ENCODE data around the gene AMOTL2. TPM values are rescaled to one million over a fixed set of nuclear protein-coding genes. Genes with fewer than 3 reads are reported as not detected.

The AMOTL2 gene
- total RNA-seq, 1 experiment from 2014 or later: 76.9 TPM

GRCh38 chr3:134339913-134340312, 34.3 kb downstream of the AMOTL2 start (continued):
- TF ChIP-seq FOXP1 (CRISPR knock-in tag; IDR thresholded peaks at IDR 0.05; ENCODE audit: borderline replicate concordance) (no peak), ZNF219 (CRISPR knock-in tag; IDR thresholded peaks at IDR 0.05; ENCODE audit: borderline replicate concordance) (no peak)

GRCh38 chr3:134339331-134339730, 34.9 kb downstream of the AMOTL2 start:
- Mint-ChIP-seq H3K4me1 (peaks cover 25% of the 10 kb centered on the region), H3K27me3 (ENCODE audit: low read depth) (peaks cover 3% of the 10 kb centered on the region; the same call in 1 of the 2 replicates), H3K36me3 (no peaks in the 10 kb centered on the region), H3K9me3 (no peaks in the 10 kb centered on the region; the same call in 1 of the 2 replicates), H3K4me3 (no peak overlapping the region), H3K27ac (no peak overlapping the region)
- no peak for TF ChIP-seq KAT7 (CRISPR knock-in tag; IDR thresholded peaks at IDR 0.05; ENCODE audit: borderline replicate concordance)
- no peak for TF ChIP-seq USF1 (CRISPR knock-in tag; IDR thresholded peaks at IDR 0.05)
- no peak for TF ChIP-seq ZNF317 (CRISPR knock-in tag; IDR thresholded peaks at IDR 0.05; ENCODE audit: borderline replicate concordance, low read depth)
- TF ChIP-seq ZBTB43 (CRISPR knock-in tag; IDR thresholded peaks at IDR 0.05): no peak
- TF ChIP-seq ZNF219 (CRISPR knock-in tag; IDR thresholded peaks at IDR 0.05; ENCODE audit: borderline replicate concordance): no peak
- no peak for TF ChIP-seq ZSCAN18 (CRISPR knock-in tag; IDR thresholded peaks at IDR 0.05)
- TF ChIP-seq NR1H2 (CRISPR knock-in tag; IDR thresholded peaks at IDR 0.05): no peak
- no peak for TF ChIP-seq ATF1 (CRISPR knock-in tag; IDR thresholded peaks at IDR 0.05)
- no peak for TF ChIP-seq CBFB (CRISPR knock-in tag; IDR thresholded peaks at IDR 0.05; ENCODE audit: low read depth)
- no peak for TF ChIP-seq ZNF671 (CRISPR knock-in tag; IDR thresholded peaks at IDR 0.05)
- TF ChIP-seq OVOL2 (CRISPR knock-in tag; IDR thresholded peaks at IDR 0.05; ENCODE audit: borderline replicate concordance): no peak
- no peak for TF ChIP-seq SMAD3 (CRISPR knock-in tag; IDR thresholded peaks at IDR 0.05; ENCODE audit: borderline replicate concordance)
- TF ChIP-seq GTF2I (CRISPR knock-in tag; conservative IDR thresholded peaks at IDR 0.05): no peak
- no peak for TF ChIP-seq RELA (CRISPR knock-in tag; IDR thresholded peaks at IDR 0.05; ENCODE audit: borderline replicate concordance)
- no peak for TF ChIP-seq CREM (CRISPR knock-in tag; IDR thresholded peaks at IDR 0.05)
- no peak for TF ChIP-seq PREB (CRISPR knock-in tag; IDR thresholded peaks at IDR 0.05; ENCODE audit: borderline replicate concordance)
- ChIA-PET POLR2A (interaction anchor here (1.0 to 1.8 kb wide), 3 partner anchors 25 to 35 kb away, joined by 3 to 8 read pairs (median 6); partner anchors contain the start of gene AMOTL2), CTCF (interaction anchor here (0.6 to 2.3 kb wide), 5 partner anchors 9 to 134 kb away, joined by 3 to 8 read pairs (median 5); no protein-coding TSS in a partner anchor)
- DNase-seq (ENCODE audit: low spot score) (no peak), ATAC-seq (peak; percentile 62)

DNA sequence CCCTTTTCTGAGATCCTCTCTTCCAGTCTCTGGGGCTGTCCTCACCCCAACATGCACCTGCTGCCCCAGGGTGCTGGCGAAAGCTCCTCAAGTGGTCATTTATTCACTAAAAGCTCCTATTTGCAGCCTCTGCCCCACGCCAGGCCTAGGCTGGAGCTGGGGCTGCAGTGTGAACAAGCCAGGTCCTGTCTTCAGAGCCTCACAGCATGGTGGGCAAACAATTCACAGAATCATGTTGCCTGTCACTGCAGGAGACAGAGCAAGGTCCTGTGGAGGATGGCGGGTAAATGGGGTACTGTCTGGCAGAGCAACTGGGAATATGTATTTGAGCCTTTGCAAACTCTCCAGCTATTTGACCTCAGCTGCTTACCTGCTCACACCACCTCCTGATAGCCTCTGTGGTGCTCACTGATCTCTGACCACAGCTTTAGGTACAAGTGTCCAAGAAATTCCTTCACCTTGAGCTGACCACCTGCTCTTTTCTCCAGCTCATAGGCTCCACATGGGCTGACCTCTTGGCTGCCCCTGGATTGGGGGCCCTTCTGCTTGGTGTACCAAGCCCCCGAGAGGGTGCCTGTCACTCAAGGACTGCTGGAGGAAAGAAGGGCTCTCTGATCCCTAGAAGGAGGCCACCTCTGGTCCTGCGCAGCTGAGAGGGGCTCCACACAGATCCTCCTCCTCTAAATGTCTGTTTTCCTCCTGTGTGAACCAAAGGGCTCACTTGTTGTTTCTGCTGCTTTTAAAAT, 35.6 kb downstream of the AMOTL2 start:
- H3K9me3 Mint-ChIP-seq: no peaks in the 10 kb centered on the region; the same call in 1 of the 2 replicates
- H3K4me1 Mint-ChIP-seq: peaks cover 30% of the 10 kb centered on the region
- no peak for ATAC-seq
- CTCF ChIA-PET: interaction anchor here (1.0 to 2.3 kb wide), 5 partner anchors 10 to 135 kb away, joined by 5 to 8 read pairs (median 6); no protein-coding TSS in a partner anchor
- H3K36me3 Mint-ChIP-seq: no peaks in the 10 kb centered on the region
- DNase-seq (ENCODE audit: low spot score): no peak
- H3K4me3 Mint-ChIP-seq: no peak overlapping the region
- no peak overlapping the region for H3K27ac Mint-ChIP-seq
- POLR2A ChIA-PET: interaction anchor here (1.1 to 1.8 kb wide), 2 partner anchors 26 to 36 kb away, joined by 6 to 8 read pairs; partner anchors contain the start of gene AMOTL2
- H3K27me3 Mint-ChIP-seq (ENCODE audit: low read depth): peaks cover 3% of the 10 kb centered on the region; the same call in 1 of the 2 replicates
- no peak for TF ChIP-seq FOXK1 (CRISPR knock-in tag; IDR thresholded peaks at IDR 0.05)
- TF ChIP-seq ARID4B (CRISPR knock-in tag; IDR thresholded peaks at IDR 0.05; ENCODE audit: borderline replicate concordance): no peak
- no peak for TF ChIP-seq JUN (CRISPR knock-in tag; IDR thresholded peaks at IDR 0.05)
- TF ChIP-seq ZNF317 (CRISPR knock-in tag; IDR thresholded peaks at IDR 0.05; ENCODE audit: borderline replicate concordance, low read depth): no peak
- no peak for TF ChIP-seq TP53 (CRISPR knock-in tag; IDR thresholded peaks at IDR 0.05)
- no peak for TF ChIP-seq NFE2L1 (CRISPR knock-in tag; IDR thresholded peaks at IDR 0.05)
- TF ChIP-seq GABPB1 (CRISPR knock-in tag; IDR thresholded peaks at IDR 0.05): no peak
- TF ChIP-seq CREM (CRISPR knock-in tag; IDR thresholded peaks at IDR 0.05): no peak
- no peak for TF ChIP-seq NR1H2 (CRISPR knock-in tag; IDR thresholded peaks at IDR 0.05)

Data from WTC11 (cell line).